DND-41 (cell line): Measurements from ENCODE around the gene SLC11A2.

Source experiments
- ATAC-seq: fragments of 200-7000 bp; cut with Tn5 transposase; 3 replicates; pipeline ENCODE4 v1.9.1; 2021; ENCODE audit warnings: low read depth; ENCODE audit not compliant: insufficient read depth
- DNase-seq: peaks from one replicate; pipeline ENCODE4 v3.0.0-alpha.2; 2020
- H2AFZ ChIP-seq: 2 replicates; pipeline ENCODE4 v1.6.0; 2012; ENCODE audit warnings: low read depth, low read length
- H3K27ac ChIP-seq: 2 replicates; pipeline ENCODE4 v1.5.1; 2012; ENCODE audit warnings: low read length, inconsistent platforms
- H3K27me3 ChIP-seq: fragments of 200-600 bp; sonication (generic); 2 replicates; pipeline ENCODE4 v1.6.0; 2012; ENCODE audit warnings: low read length, mild to moderate bottlenecking, inconsistent platforms; ENCODE audit not compliant: insufficient read depth, poor library complexity
- H3K36me3 ChIP-seq: 2 replicates; pipeline ENCODE4 v1.5.1; 2012; ENCODE audit warnings: low read length, inconsistent platforms; ENCODE audit not compliant: insufficient read depth
- H3K4me1 ChIP-seq: 2 replicates; pipeline ENCODE4 v1.5.1; 2012; ENCODE audit warnings: mild to moderate bottlenecking, low read length; ENCODE audit not compliant: insufficient read depth
- H3K4me2 ChIP-seq: 2 replicates; pipeline ENCODE4 v1.6.0; 2012; ENCODE audit warnings: mild to moderate bottlenecking, moderate library complexity, low read length, inconsistent platforms; ENCODE audit not compliant: insufficient read depth
- H3K4me3 ChIP-seq, 2 experiments: fragments of 200-600 bp in 1 of 2; shearing (Covaris generic) in 1 of 2; 2 replicates each; pipeline ENCODE4 v1.5.1; 2012 to 2016; ENCODE audit warnings: inconsistent platforms in 2 of 2, low read length in 2 of 2, mild to moderate bottlenecking in 2 of 2, low read depth in 1 of 2, moderate library complexity in 1 of 2
- H3K79me2 ChIP-seq: 2 replicates; pipeline ENCODE4 v1.6.0; 2012; ENCODE audit warnings: low read length, inconsistent platforms; ENCODE audit not compliant: insufficient read depth
- H3K9ac ChIP-seq: 2 replicates; pipeline ENCODE4 v1.6.0; 2012; ENCODE audit warnings: low read depth, mild to moderate bottlenecking, inconsistent platforms, low read length, moderate library complexity
- H3K9me3 ChIP-seq: 2 replicates; pipeline ENCODE4 v1.5.1; 2012; ENCODE audit warnings: low read length, moderate library complexity, mild to moderate bottlenecking, inconsistent platforms; ENCODE audit not compliant: insufficient read depth, severe bottlenecking
- H4K20me1 ChIP-seq: 2 replicates; pipeline ENCODE4 v1.6.0; 2012; ENCODE audit warnings: low read length; ENCODE audit not compliant: insufficient read depth
- CTCF ChIP-seq: IDR thresholded peaks from 2 replicates; pipeline ENCODE4 v1.5.1; 2012; ENCODE audit warnings: borderline replicate concordance, low read length, moderate library complexity, mild to moderate bottlenecking; ENCODE audit not compliant: poor library complexity, severe bottlenecking; ENCODE audit errors: extremely low read depth
- EZH2 ChIP-seq: IDR thresholded peaks from 3 replicates; pipeline ENCODE4 v1.6.1; 2012; ENCODE audit warnings: borderline replicate concordance, low read depth, mild to moderate bottlenecking, moderate library complexity, low read length, inconsistent platforms; ENCODE audit not compliant: severe bottlenecking

Gene SLC11A2

GRCh38 chr12:51062631-51063397 is 36.6 kb upstream of the SLC11A2 start:
- ATAC-seq (no peak), DNase-seq (no peak)
- Histone ChIP-seq H3K27ac (no peak overlapping the region), H3K27me3 (no peaks in the 10 kb centered on the region), H3K36me3 (peaks cover 90% of the 10 kb centered on the region), H3K4me1 (no peaks in the 10 kb centered on the region), H3K4me2 (no peak overlapping the region), H3K9ac (no peak overlapping the region), H3K4me3 (no peak overlapping the region), H3K79me2 (no peaks in the 10 kb centered on the region), H4K20me1 (0 out of 2 replicates have a peak, but pooled peaks cover 6% of the 10 kb centered on the region), H3K9me3 (no peaks in the 10 kb centered on the region), H2AFZ (no peak overlapping the region)
- TF ChIP-seq CTCF (no peak), EZH2 (no peak)

- Histone ChIP-seq H3K4me2 (no peak overlapping the region), H3K4me1 (no peaks in the 10 kb centered on the region), H3K9ac (no peak overlapping the region), H3K4me3 (no peak overlapping the region), H4K20me1 (0 out of 2 replicates have a peak, but pooled peaks cover 6% of the 10 kb centered on the region), H3K36me3 (peaks cover 88% of the 10 kb centered on the region), H2AFZ (no peak overlapping the region), H3K79me2 (no peaks in the 10 kb centered on the region), H3K27ac (no peak overlapping the region), H3K27me3 (no peaks in the 10 kb centered on the region), H3K9me3 (no peaks in the 10 kb centered on the region)
- no peak for TF ChIP-seq EZH2
- TF ChIP-seq CTCF, result no peak
- ATAC-seq, result no peak
- DNase-seq, result no peak
These were observed 32.9 kb upstream of the SLC11A2 start for GRCh38 chr12:51059086-51059485.

GRCh38 chr12:51056242-51056641 is 30.1 kb upstream of the SLC11A2 start:
- DNase-seq, result no peak
- ATAC-seq, result no peak
- Histone ChIP-seq H3K27ac (no peak overlapping the region), H2AFZ (no peak overlapping the region), H3K79me2 (peaks cover 4% of the 10 kb centered on the region; the same call in 1 of the 2 replicates), H4K20me1 (no peaks in the 10 kb centered on the region; the same call in 1 of the 2 replicates), H3K36me3 (peaks cover 82% of the 10 kb centered on the region), H3K27me3 (no peaks in the 10 kb centered on the region), H3K4me2 (no peak overlapping the region), H3K9ac (no peak overlapping the region), H3K4me3 (no peak overlapping the region), H3K9me3 (no peaks in the 10 kb centered on the region), H3K4me1 (peaks cover 6% of the 10 kb centered on the region)
- TF ChIP-seq EZH2 (no peak), CTCF (no peak)
